Tibial nerve (tissue), 4 donors: Measurements from ENCODE around the gene AQP2. TPM values are rescaled to one million over a fixed set of nuclear protein-coding genes. Genes with fewer than 3 reads are reported as not detected.
A peak's percentile ranks its signal among the peaks of the same experiment; 100 is the strongest.

Source experiments
- DNase-seq, 2 donors: peaks; one replicate each; pipeline ENCODE4 v3.0.0-alpha.2; 2019; ENCODE audit warnings: low spot score in 2 of 2
- H3K27ac ChIP-seq, 4 donors: fragments of 200-600 bp; sonication (generic) in 3 of 4; one replicate each; pipeline ENCODE4 v1.5.1; 2017 to 2019; ENCODE audit warnings: mild to moderate bottlenecking in 1 of 4
- H3K27me3 ChIP-seq, 2 donors: fragments of 200-600 bp; sonication (generic) in 1 of 2; one replicate each; pipeline versions ENCODE4 v1.5.1 to v1.6.0; 2017 to 2019
- H3K36me3 ChIP-seq, 3 donors: fragments of 200-600 bp; sonication (generic); one replicate each; pipeline ENCODE4 v1.5.1; 2018 to 2019
- H3K4me1 ChIP-seq, 4 donors: fragments of 200-600 bp; sonication (generic) in 3 of 4; one replicate each; pipeline ENCODE4 v1.5.1; 2017 to 2019
- H3K4me3 ChIP-seq, 4 donors: fragments of 200-600 bp; sonication (generic) in 3 of 4; one replicate each; pipeline ENCODE4 v1.5.1; 2017 to 2019; ENCODE audit warnings: mild to moderate bottlenecking in 1 of 4, moderate library complexity in 1 of 4
- H3K9me3 ChIP-seq, 4 donors: fragments of 200-600 bp; sonication (generic) in 3 of 4; one replicate each; pipeline ENCODE4 v1.5.1; 2017 to 2019
- CTCF ChIP-seq, 5 experiments: fragments of 200-600 bp in 3 of 5; fragments of 450-650 bp in 2 of 5; sonication (generic) in 3 of 5; IDR thresholded peaks; one replicate each; pipeline ENCODE4 v1.5.1; 2016 to 2019; ENCODE audit warnings: antibody characterized with exemption in 5 of 5, mild to moderate bottlenecking in 3 of 5, moderate library complexity in 2 of 5
- EP300 ChIP-seq, 2 donors: sonication (generic); formaldehyde crosslinking; IDR thresholded peaks; one replicate each; pipeline ENCODE4 v1.6.1; 2017; ENCODE audit warnings: antibody characterized with exemption in 2 of 2, mild to moderate bottlenecking in 1 of 2
- POLR2A ChIP-seq, 2 donors: fragments of 450-650 bp; IDR thresholded peaks; one replicate each; pipeline ENCODE4 v1.6.1; 2017; ENCODE audit warnings: antibody characterized with exemption in 2 of 2, mild to moderate bottlenecking in 2 of 2, moderate library complexity in 2 of 2
- WGBS, 2 donors: methylation state at CpG; one replicate each; pipeline ENCODE4 v1.1.5; 2018; 5-methylcytosine and 5-hydroxymethylcytosine counted together
- total RNA-seq, 4 donors: library from RNA; depleted of rRNA; stranded (reverse); fragments of >200 nt; gene quantifications; one replicate each; pipeline ENCODE4 v1.1.0, GENCODE V29; 2016

The AQP2 gene
- total RNA-seq, 4 donors from 2014 or later, result not detected

- H3K9me3 ChIP-seq, result no peaks in the 10 kb centered on the region
- 62 to 68% methylated on average over 3 of the region's 3 CpGs for WGBS, 2 donors
- no peak for DNase-seq
- H3K36me3 ChIP-seq, result no peaks in the 10 kb centered on the region
- TF ChIP-seq POLR2A (IDR thresholded peaks at IDR 0.05), result no peak
- TF ChIP-seq EP300 (IDR thresholded peaks at IDR 0.05), result no peak
- no peak for TF ChIP-seq CTCF (IDR thresholded peaks at IDR 0.05)
- H3K27ac ChIP-seq, result no peak overlapping the region
- no peak overlapping the region for H3K4me3 ChIP-seq
- H3K27me3 ChIP-seq, result no peaks in the 10 kb centered on the region
- H3K4me1 ChIP-seq, result no peaks in the 10 kb centered on the region
Measured at GRCh38 chr12:49930515-49931288, 19.8 kb upstream of the AQP2 start.

DNA sequence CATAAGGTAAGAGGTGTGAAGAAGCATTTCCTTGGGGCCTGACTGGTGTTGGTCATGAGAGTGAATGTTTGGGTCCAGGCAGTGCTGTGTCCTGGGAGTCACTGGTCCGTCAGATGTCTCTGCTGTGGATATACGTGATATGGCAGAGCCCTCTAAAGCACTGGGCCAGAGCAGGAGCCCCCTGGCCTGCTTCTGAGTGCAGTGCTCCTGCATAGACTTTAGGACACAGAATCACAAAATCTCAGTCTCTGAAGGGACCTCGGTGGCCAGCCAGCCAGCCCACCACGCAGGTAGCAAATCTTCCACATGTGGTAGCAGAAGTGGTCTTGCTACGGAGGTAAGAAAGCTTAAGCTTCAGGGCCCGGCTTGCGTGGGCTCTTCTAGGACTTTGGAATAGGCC, 18.5 kb upstream of the AQP2 start:
- Histone ChIP-seq H3K4me3 (no peak overlapping the region), H3K4me1 (no peaks in the 10 kb centered on the region), H3K9me3 (no peaks in the 10 kb centered on the region), H3K36me3 (no peaks in the 10 kb centered on the region), H3K27ac (no peak overlapping the region), H3K27me3 (no peaks in the 10 kb centered on the region)
- 63 to 90% methylated on average over 6 to 7 of the region's 7 CpGs for WGBS, 2 donors
- DNase-seq, result no peak
- TF ChIP-seq EP300 (IDR thresholded peaks at IDR 0.05) (no peak), POLR2A (IDR thresholded peaks at IDR 0.05) (no peak), CTCF (IDR thresholded peaks at IDR 0.05) (no peak)

- H3K27ac ChIP-seq, result no peak overlapping the region
- H3K27me3 ChIP-seq, result no peaks in the 10 kb centered on the region
- TF ChIP-seq EP300 (IDR thresholded peaks at IDR 0.05), result no peak
- TF ChIP-seq CTCF (IDR thresholded peaks at IDR 0.05), result no peak
- no peak for TF ChIP-seq POLR2A (IDR thresholded peaks at IDR 0.05)
- no peaks in the 10 kb centered on the region for H3K9me3 ChIP-seq
- DNase-seq, result peak in 1 of 2 donors; percentile 0
- H3K4me3 ChIP-seq, result no peak overlapping the region
- no peaks in the 10 kb centered on the region for H3K36me3 ChIP-seq
- 74 to 80% methylated on average over 8 of the region's 8 CpGs for WGBS, 2 donors
- H3K4me1 ChIP-seq, result no peaks in the 10 kb centered on the region
Measured at GRCh38 chr12:49932533-49933130, 17.9 kb upstream of the AQP2 start.

DNA sequence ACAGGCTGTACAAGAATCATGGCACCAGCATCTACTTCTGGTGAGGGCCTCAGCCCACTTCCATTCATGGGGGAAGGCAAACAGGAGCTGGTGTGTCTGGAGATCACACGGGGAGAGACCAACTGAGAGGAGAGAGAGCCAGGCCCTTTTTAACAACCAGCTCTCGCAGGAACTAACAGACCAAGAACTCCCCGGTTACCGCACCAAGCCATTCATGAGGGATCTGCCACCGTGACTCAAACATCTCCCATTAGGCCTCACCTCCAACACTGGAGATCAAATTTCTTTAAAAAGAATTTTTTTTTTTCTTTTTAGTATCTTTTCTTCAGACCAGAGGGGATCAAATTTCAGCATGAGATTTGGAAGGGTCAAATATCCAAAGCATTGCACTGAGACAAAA, 16.7 kb upstream of the AQP2 start:
- WGBS, 2 donors, result 53 to 54% methylated on average over 5 of the region's 5 CpGs
- no peak overlapping the region for H3K27ac ChIP-seq
- no peaks in the 10 kb centered on the region for H3K27me3 ChIP-seq
- H3K9me3 ChIP-seq, result no peaks in the 10 kb centered on the region
- no peak overlapping the region for H3K4me3 ChIP-seq
- TF ChIP-seq EP300 (IDR thresholded peaks at IDR 0.05) (no peak), POLR2A (IDR thresholded peaks at IDR 0.05) (no peak), CTCF (IDR thresholded peaks at IDR 0.05) (no peak)
- no peak for DNase-seq
- no peaks in the 10 kb centered on the region for H3K36me3 ChIP-seq
- no peaks in the 10 kb centered on the region for H3K4me1 ChIP-seq

GRCh38 chr12:49934505-49934904, 16.0 kb upstream of the AQP2 start:
- DNase-seq, result no peak
- no peaks in the 10 kb centered on the region for H3K27me3 ChIP-seq
- H3K4me3 ChIP-seq, result no peak overlapping the region
- peaks cover 0 to 4% (median 0%) of the 10 kb centered on the region in 4 donors for H3K4me1 ChIP-seq
- H3K9me3 ChIP-seq, result no peaks in the 10 kb centered on the region
- 81 to 87% methylated on average over 3 of the region's 3 CpGs for WGBS, 2 donors
- no peak overlapping the region for H3K27ac ChIP-seq
- no peak for TF ChIP-seq CTCF (IDR thresholded peaks at IDR 0.05)
- no peak for TF ChIP-seq EP300 (IDR thresholded peaks at IDR 0.05)
- no peak for TF ChIP-seq POLR2A (IDR thresholded peaks at IDR 0.05)
- H3K36me3 ChIP-seq, result no peaks in the 10 kb centered on the region
